ENCODE results near the gene SRGAP2C. TPM values are rescaled to one million over a fixed set of nuclear protein-coding genes. Genes with fewer than 3 reads are reported as not detected.
"Not testable (repeated sequence)": the region's sequence is repeated elsewhere in the genome, so short reads cannot be mapped to it uniquely, and the experiment has no call there.

The SRGAP2C gene
- total and polyA plus RNA-seq, 4 donors: 26.2 to 56.5 (median 33.2) TPM

DNA sequence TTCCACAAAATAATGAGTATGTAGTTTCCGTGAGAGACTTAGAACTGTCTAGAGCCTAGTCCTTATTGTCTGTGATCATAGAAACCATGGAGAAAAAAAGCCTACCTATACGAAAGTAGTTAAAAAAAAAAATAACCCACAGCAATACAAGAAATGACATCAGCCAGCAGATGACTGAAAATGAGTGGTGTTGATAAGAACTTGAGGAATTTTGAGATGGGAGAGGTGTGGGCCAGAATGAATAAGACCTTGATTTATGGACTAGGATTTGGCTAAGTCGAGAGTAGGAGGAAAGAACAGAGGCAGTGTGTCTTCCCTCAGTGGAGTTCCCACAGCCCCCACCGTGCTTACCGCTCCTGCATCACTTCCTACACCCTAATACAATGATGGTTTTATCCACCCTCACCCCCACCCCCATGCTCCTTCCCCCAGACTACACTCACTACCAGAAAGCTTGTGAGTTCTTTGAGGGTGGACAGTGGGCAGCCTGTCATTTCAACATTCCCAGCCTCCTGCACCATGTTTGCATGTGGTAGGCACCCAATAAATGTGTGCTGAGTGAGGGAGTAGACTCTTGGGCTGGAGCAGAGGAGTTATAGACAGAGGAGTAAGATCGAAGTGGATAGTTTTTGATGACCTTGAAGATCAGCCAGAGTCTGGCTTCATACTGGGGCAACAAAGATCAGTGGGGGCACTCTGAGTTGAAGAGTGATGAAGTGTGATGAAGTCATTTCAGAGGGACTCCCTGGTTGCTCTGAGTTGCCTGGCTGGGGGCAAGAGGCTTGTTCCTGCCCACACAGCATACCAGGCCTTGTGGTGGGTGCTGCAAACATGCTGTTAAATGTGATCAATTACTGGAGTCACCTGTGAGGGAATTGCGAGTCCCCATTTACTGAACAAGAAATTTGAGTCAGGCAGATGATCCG is 21.3 kb downstream of the SRGAP2C start:
- H3K27me3 ChIP-seq (ENCODE audit: control insufficient read depth, insufficient read depth, low read length); H3K4me3 ChIP-seq (ENCODE audit: low read depth, low read length); H3K4me1 ChIP-seq (ENCODE audit: control insufficient read depth, insufficient read depth, low read length); H3K27ac ChIP-seq (ENCODE audit: low read depth, low read length); H3K36me3 ChIP-seq (ENCODE audit: control insufficient read depth, insufficient read depth, low read length); H3K9me3 ChIP-seq (ENCODE audit: control insufficient read depth, insufficient read depth, low read length): not testable (repeated sequence)
- peak in 2 of 6 donors; percentile 8 to 20 for DNase-seq (ENCODE audit: low read depth in 4 of 6, low spot score in 6 of 6)
- 73% methylated on average over 1 of the region's 8 CpGs for WGBS (ENCODE audit: insufficient coverage)

DNA sequence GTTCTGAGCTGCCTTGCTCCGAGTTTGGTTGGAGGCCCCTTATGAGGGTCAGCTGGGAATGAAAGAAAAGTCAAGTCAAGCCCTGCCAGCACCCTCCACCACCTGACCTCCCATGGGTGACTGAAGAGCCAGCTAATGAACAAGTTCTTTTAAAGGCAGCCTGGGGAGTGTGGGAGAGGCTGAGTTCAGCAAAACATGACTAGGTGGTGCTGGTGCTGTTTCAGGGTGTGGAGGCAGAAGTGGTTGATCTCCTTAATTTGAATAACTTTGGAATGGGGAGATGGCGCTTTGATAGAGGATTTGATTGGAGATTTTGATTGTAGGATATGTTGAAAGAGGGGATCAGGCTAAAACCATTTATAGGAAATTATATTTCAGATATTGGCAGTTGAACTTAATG is 22.6 kb downstream of the SRGAP2C start:
- not testable (repeated sequence) for H3K36me3 ChIP-seq (ENCODE audit: control insufficient read depth, insufficient read depth, low read length); H3K9me3 ChIP-seq (ENCODE audit: control insufficient read depth, insufficient read depth, low read length); DNase-seq (ENCODE audit: low read depth in 4 of 6, low spot score in 6 of 6); H3K27ac ChIP-seq (ENCODE audit: low read depth, low read length); H3K4me3 ChIP-seq (ENCODE audit: low read depth, low read length); H3K4me1 ChIP-seq (ENCODE audit: control insufficient read depth, insufficient read depth, low read length); H3K27me3 ChIP-seq (ENCODE audit: control insufficient read depth, insufficient read depth, low read length)
- WGBS (ENCODE audit: insufficient coverage): no CpG with 5 or more reads among the region's 2 CpGs

DNA sequence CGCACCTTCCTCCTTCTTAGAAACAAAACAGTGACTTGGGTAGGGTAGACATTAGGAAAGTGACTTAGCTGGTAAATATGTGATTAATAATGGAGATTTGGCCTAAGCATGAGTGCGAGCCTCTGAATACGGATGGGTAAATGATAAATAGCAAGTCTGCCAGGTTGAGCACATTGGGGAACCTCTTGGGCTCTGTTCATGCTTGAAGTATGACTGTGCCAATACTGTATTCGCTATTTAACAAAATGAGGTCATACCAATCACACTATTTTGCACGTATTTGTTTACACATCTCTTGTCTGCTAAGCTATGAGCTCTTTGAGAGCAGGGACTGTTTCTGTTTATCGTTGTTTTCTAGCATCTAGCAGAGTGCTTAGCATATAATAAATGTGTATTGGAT is 23.6 kb downstream of the SRGAP2C start:
- not testable (repeated sequence) for H3K27me3 ChIP-seq (ENCODE audit: control insufficient read depth, insufficient read depth, low read length); H3K9me3 ChIP-seq (ENCODE audit: control insufficient read depth, insufficient read depth, low read length); H3K4me1 ChIP-seq (ENCODE audit: control insufficient read depth, insufficient read depth, low read length); H3K4me3 ChIP-seq (ENCODE audit: low read depth, low read length); H3K36me3 ChIP-seq (ENCODE audit: control insufficient read depth, insufficient read depth, low read length); H3K27ac ChIP-seq (ENCODE audit: low read depth, low read length); DNase-seq (ENCODE audit: low read depth in 4 of 6, low spot score in 6 of 6)
- WGBS (ENCODE audit: insufficient coverage): no CpG with 5 or more reads among the region's 6 CpGs

DNA sequence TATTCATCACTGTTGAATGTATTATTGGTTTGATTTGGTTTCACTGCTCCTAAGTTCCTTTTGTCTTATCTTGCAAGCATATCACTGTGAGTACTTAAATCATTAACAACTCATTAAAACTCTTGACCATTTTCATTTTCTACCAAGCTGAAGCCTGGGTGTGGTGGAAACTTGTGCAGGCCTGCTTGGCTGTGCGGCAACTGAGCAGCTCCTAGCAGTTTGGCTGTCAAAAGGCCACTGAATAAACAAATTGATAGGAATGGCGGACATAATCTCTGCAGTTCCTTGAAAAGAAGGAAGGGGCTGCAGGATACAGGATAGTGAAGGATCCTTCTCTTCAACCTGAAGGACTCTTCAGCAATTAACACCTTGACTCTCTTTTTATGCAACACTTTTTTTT is 26.0 kb downstream of the SRGAP2C start:
- not testable (repeated sequence) for H3K27ac ChIP-seq (ENCODE audit: low read depth, low read length); H3K4me3 ChIP-seq (ENCODE audit: low read depth, low read length); H3K27me3 ChIP-seq (ENCODE audit: control insufficient read depth, insufficient read depth, low read length); H3K9me3 ChIP-seq (ENCODE audit: control insufficient read depth, insufficient read depth, low read length); DNase-seq (ENCODE audit: low read depth in 4 of 6, low spot score in 6 of 6); H3K4me1 ChIP-seq (ENCODE audit: control insufficient read depth, insufficient read depth, low read length); H3K36me3 ChIP-seq (ENCODE audit: control insufficient read depth, insufficient read depth, low read length)
- no CpG with 5 or more reads among the region's 2 CpGs for WGBS (ENCODE audit: insufficient coverage)

DNA sequence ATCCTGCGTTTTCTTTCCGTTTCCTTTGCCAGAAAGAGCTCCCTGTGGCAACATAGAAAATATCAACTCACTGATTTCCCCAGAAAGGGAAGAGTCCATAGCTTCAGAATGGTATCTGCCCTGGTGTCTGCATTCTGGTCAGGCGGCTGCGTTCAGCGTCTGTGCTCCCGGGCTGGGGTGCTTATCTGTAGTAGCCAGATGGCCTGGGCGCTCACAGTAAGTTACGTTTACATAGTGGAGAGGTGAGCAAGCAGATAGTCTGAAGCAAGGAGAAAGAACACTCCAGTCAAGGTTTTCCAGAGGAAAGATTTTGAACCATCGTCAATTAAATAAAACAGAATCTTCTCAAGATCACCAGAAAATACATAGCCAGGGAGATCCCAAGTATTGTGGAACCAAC is 28.7 kb downstream of the SRGAP2C start:
- not testable (repeated sequence) for H3K4me1 ChIP-seq (ENCODE audit: control insufficient read depth, insufficient read depth, low read length); DNase-seq (ENCODE audit: low read depth in 4 of 6, low spot score in 6 of 6)

DNA sequence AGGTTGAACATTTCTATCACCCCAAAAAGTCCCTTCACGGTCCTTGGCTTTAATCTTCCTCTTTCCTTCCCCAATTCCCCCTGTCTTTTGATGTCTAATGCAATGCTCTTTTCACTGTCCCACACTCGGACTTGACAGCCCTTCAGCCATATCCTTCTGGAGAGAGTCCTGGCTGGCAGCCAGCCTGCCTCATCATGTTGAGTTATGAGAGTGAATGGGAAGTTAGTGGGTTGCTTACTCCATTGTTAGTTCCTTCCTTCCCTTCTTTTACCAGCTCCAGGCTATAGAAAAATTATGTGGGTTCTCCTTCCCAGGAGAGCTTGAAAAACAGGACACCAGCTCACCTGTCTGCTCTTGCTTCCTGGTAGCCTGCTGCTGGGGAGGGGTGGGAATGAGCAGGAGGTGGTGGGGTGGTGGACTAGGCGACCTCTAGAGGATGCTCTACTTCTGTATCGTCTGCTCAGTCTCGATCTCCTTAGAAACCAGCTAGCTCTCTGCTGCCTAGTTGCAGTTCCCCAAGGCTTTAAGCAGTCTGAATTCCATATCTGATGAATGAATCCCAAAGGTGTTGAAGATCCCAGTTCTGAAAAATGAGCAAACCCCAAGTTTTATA is 29.9 kb downstream of the SRGAP2C start:
- not testable (repeated sequence) for H3K27me3 ChIP-seq (ENCODE audit: control insufficient read depth, insufficient read depth, low read length); H3K4me3 ChIP-seq (ENCODE audit: low read depth, low read length); H3K9me3 ChIP-seq (ENCODE audit: control insufficient read depth, insufficient read depth, low read length); H3K36me3 ChIP-seq (ENCODE audit: control insufficient read depth, insufficient read depth, low read length); H3K4me1 ChIP-seq (ENCODE audit: control insufficient read depth, insufficient read depth, low read length); H3K27ac ChIP-seq (ENCODE audit: low read depth, low read length); DNase-seq (ENCODE audit: low read depth in 4 of 6, low spot score in 6 of 6)
- no CpG with 5 or more reads among the region's 5 CpGs for WGBS (ENCODE audit: insufficient coverage)

More for the DNA sequence above, 28.7 kb downstream of the SRGAP2C start:
- H3K4me3 ChIP-seq (ENCODE audit: low read depth, low read length); H3K9me3 ChIP-seq (ENCODE audit: control insufficient read depth, insufficient read depth, low read length); H3K36me3 ChIP-seq (ENCODE audit: control insufficient read depth, insufficient read depth, low read length); H3K27ac ChIP-seq (ENCODE audit: low read depth, low read length); H3K27me3 ChIP-seq (ENCODE audit: control insufficient read depth, insufficient read depth, low read length): not testable (repeated sequence)
- no CpG with 5 or more reads among the region's 9 CpGs for WGBS (ENCODE audit: insufficient coverage)

DNA sequence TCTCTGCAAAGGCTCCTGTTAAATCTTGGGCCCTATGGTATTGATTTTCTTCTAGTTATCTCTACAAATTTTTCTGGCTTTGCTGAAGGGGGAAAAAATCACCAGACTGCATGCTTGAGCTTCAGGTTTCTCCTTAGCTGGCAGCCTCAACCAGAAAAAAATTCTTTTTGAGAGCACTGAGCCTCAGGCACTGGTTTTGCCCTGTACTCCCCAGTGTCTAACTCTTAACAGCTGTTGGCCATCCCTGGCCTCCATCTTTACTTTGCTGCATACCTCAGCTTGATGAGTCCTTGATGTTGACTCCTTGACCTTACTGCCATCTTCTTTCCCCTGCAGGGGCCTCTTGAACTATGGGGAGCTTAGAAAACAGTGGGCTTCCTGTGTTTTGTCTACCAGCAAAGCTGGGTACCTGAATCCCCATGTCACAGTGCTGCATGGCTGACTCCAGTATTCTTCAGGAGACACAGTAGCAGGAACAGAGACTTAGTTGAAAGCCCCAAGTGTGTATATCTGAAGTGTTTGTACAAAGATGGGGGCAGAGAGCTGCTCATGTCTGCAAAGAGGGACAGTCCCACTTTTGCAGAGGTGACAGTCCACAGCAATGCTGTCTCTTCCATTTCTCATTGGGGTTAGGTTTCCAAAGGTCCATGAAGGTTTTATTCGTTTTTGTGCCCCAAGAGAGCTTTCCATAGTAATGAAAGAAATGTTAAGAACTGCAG is 31.1 kb downstream of the SRGAP2C start:
- H3K4me3 ChIP-seq (ENCODE audit: low read depth, low read length); H3K27me3 ChIP-seq (ENCODE audit: control insufficient read depth, insufficient read depth, low read length); H3K27ac ChIP-seq (ENCODE audit: low read depth, low read length); DNase-seq (ENCODE audit: low read depth in 4 of 6, low spot score in 6 of 6); H3K4me1 ChIP-seq (ENCODE audit: control insufficient read depth, insufficient read depth, low read length); H3K9me3 ChIP-seq (ENCODE audit: control insufficient read depth, insufficient read depth, low read length); H3K36me3 ChIP-seq (ENCODE audit: control insufficient read depth, insufficient read depth, low read length): not testable (repeated sequence)
- whole genome bisulfite sequencing (ENCODE audit: insufficient coverage): no CpG with 5 or more reads among the region's 1 CpG

DNA sequence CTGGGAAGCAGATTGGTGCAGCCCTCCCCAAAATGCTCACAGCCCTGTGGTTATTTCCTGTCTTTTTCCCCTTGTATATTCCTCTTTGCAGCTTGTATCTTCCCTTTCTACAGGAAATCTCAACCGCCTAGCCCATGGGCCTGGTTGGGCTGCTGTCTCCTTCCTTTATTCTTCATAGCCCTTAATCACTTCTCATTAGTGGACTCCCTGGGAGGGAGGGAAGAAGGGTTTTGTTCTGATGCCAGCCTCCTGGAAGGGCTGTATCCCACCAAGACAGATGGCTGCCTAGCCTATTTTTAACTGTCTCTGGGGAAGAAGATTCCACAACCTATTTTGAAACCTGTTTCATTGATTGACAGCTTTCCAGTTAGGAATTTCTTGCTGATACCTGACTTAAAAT is 31.9 kb downstream of the SRGAP2C start:
- H3K9me3 ChIP-seq (ENCODE audit: control insufficient read depth, insufficient read depth, low read length); H3K27ac ChIP-seq (ENCODE audit: low read depth, low read length); DNase-seq (ENCODE audit: low read depth in 4 of 6, low spot score in 6 of 6); H3K27me3 ChIP-seq (ENCODE audit: control insufficient read depth, insufficient read depth, low read length); H3K36me3 ChIP-seq (ENCODE audit: control insufficient read depth, insufficient read depth, low read length); H3K4me3 ChIP-seq (ENCODE audit: low read depth, low read length); H3K4me1 ChIP-seq (ENCODE audit: control insufficient read depth, insufficient read depth, low read length): not testable (repeated sequence)
- no CpG with 5 or more reads among the region's 1 CpG for WGBS (ENCODE audit: insufficient coverage)

DNA sequence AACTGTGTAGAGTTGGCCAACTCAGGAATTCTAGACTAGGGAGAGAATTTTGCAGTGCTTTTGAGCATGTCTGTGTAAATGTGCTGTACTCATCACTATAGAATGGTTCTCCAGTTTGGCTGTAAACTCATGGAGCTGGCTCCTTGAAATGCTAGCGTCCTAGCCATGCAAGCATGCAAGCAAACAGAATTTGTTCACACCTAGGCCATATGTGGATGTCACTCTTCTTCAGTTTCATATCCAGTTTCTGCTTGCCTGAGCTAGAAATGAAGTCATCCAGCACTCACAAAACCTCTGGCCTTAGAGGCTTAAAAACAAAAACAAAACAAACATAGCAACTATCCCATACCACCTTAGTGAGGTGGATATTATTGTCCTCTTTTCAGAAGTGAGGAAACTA is 37.0 kb downstream of the SRGAP2C start:
- WGBS (ENCODE audit: insufficient coverage): no CpG with 5 or more reads among the region's 1 CpG
- not testable (repeated sequence) for H3K9me3 ChIP-seq (ENCODE audit: control insufficient read depth, insufficient read depth, low read length); H3K36me3 ChIP-seq (ENCODE audit: control insufficient read depth, insufficient read depth, low read length); H3K4me1 ChIP-seq (ENCODE audit: control insufficient read depth, insufficient read depth, low read length); H3K4me3 ChIP-seq (ENCODE audit: low read depth, low read length); H3K27ac ChIP-seq (ENCODE audit: low read depth, low read length); DNase-seq (ENCODE audit: low read depth in 4 of 6, low spot score in 6 of 6); H3K27me3 ChIP-seq (ENCODE audit: control insufficient read depth, insufficient read depth, low read length)

All from spinal cord (tissue), 10 donors.